Mesenchymal stem cell (in vitro differentiated cells and primary cell): ENCODE measurements around the gene UTP18.
A peak's percentile ranks its signal among the peaks of the same experiment; 100 is the strongest.
"Not testable (repeated sequence)": the region's sequence is repeated elsewhere in the genome, so short reads cannot be mapped to it uniquely, and the experiment has no call there.

Experiments
- DNase-seq: peaks from one replicate; pipeline ENCODE4 v3.0.0-alpha.2; 2013
- H2AFZ ChIP-seq: one replicate; pipeline ENCODE4 v1.6.1; 2013; ENCODE audit warnings: low read depth, mild to moderate bottlenecking, control low read depth, inconsistent platforms, low read length, moderate library complexity
- H2AK5ac ChIP-seq: 2 replicates; pipeline ENCODE4 v1.6.1; 2013; ENCODE audit warnings: low read length, moderate library complexity, mild to moderate bottlenecking, inconsistent platforms; ENCODE audit not compliant: severe bottlenecking
- H2BK120ac ChIP-seq: one replicate; pipeline ENCODE4 v1.6.1; 2013; ENCODE audit warnings: low read depth, mild to moderate bottlenecking, inconsistent platforms, low read length, moderate library complexity
- H2BK12ac ChIP-seq, 2 experiments: one replicate each; pipeline ENCODE4 v1.6.1; 2013; ENCODE audit warnings: inconsistent platforms in 2 of 2, low read length in 2 of 2, mild to moderate bottlenecking in 2 of 2, moderate library complexity in 2 of 2, control low read depth in 1 of 2
- H2BK15ac ChIP-seq: one replicate; pipeline ENCODE4 v1.6.1; 2013; ENCODE audit warnings: mild to moderate bottlenecking, low read depth, inconsistent platforms; ENCODE audit not compliant: poor library complexity, severe bottlenecking
- H2BK5ac ChIP-seq: 2 replicates; pipeline ENCODE4 v1.6.1; 2013; ENCODE audit warnings: low read depth, mild to moderate bottlenecking, low read length, control low read depth, inconsistent platforms; ENCODE audit not compliant: poor library complexity, severe bottlenecking
- H3K14ac ChIP-seq, 2 experiments: one replicate each; pipeline ENCODE4 v1.6.1; 2013; ENCODE audit warnings: inconsistent platforms in 2 of 2, low read length in 2 of 2, control low read depth in 1 of 2, mild to moderate bottlenecking in 1 of 2, moderate library complexity in 1 of 2
- H3K18ac ChIP-seq, 2 experiments: one replicate each; pipeline ENCODE4 v1.6.1; 2013; ENCODE audit warnings: inconsistent platforms in 2 of 2, low read length in 2 of 2, control low read depth in 1 of 2, low read depth in 1 of 2, mild to moderate bottlenecking in 1 of 2
- H3K23ac ChIP-seq, 2 experiments: one replicate each; pipeline ENCODE4 v1.6.1; 2013; ENCODE audit warnings: inconsistent platforms in 2 of 2, low read length in 2 of 2, mild to moderate bottlenecking in 2 of 2, moderate library complexity in 2 of 2, control low read depth in 1 of 2
- H3K27ac ChIP-seq: 2 replicates; pipeline ENCODE4 v1.5.1; 2013; ENCODE audit warnings: mild to moderate bottlenecking, moderate library complexity, low read length, control low read depth, inconsistent platforms; ENCODE audit not compliant: poor library complexity, severe bottlenecking
- H3K27me3 ChIP-seq, 2 experiments: 2 replicates each; pipeline versions ENCODE4 v1.6.1 to v1.7.0; 2013; ENCODE audit warnings: low read length in 2 of 2, mild to moderate bottlenecking in 2 of 2, moderate library complexity in 2 of 2, control low read depth in 1 of 2, inconsistent platforms in 1 of 2; ENCODE audit not compliant: control insufficient read depth in 1 of 2, insufficient read depth in 1 of 2
- H3K36me3 ChIP-seq, 2 experiments: 2 replicates each; pipeline versions ENCODE4 v1.6.1 to v1.7.0; 2013; ENCODE audit warnings: low read length in 2 of 2, control low read depth in 1 of 2, inconsistent platforms in 1 of 2, low read depth in 1 of 2, mild to moderate bottlenecking in 1 of 2; ENCODE audit not compliant: insufficient read depth in 2 of 2, control insufficient read depth in 1 of 2
- H3K4ac ChIP-seq, 2 experiments: one replicate each; pipeline ENCODE4 v1.6.1; 2013; ENCODE audit warnings: inconsistent platforms in 2 of 2, low read length in 2 of 2, mild to moderate bottlenecking in 2 of 2, moderate library complexity in 2 of 2, control low read depth in 1 of 2, low read depth in 1 of 2
- H3K4me1 ChIP-seq: 2 replicates; pipeline ENCODE4 v1.6.1; 2013; ENCODE audit warnings: low read depth, low read length, control low read depth; ENCODE audit not compliant: control insufficient read depth, insufficient read depth
- H3K4me2 ChIP-seq: 2 replicates; pipeline ENCODE4 v1.6.1; 2013; ENCODE audit warnings: low read length, mild to moderate bottlenecking, inconsistent platforms; ENCODE audit not compliant: poor library complexity, severe bottlenecking
- H3K4me3 ChIP-seq, 2 experiments: 2 replicates each; pipeline versions ENCODE4 v1.5.1 to v1.7.0; 2013; ENCODE audit warnings: low read length in 2 of 2, mild to moderate bottlenecking in 2 of 2, control low read depth in 1 of 2, low read depth in 1 of 2; ENCODE audit not compliant: insufficient read depth in 1 of 2
- H3K79me1 ChIP-seq: replicated peaks from 2 replicates; pipeline ENCODE4 v1.6.1; 2013; ENCODE audit warnings: mild to moderate bottlenecking, control low read depth, low read length, inconsistent platforms; ENCODE audit not compliant: poor library complexity, severe bottlenecking
- H3K9ac ChIP-seq: 2 replicates; pipeline ENCODE4 v1.7.0; 2013; ENCODE audit warnings: mild to moderate bottlenecking, low read length, moderate library complexity
- H3K9me3 ChIP-seq: 2 replicates; pipeline ENCODE4 v1.7.0; 2013; ENCODE audit warnings: mild to moderate bottlenecking, low read length; ENCODE audit not compliant: control insufficient read depth
- H4K8ac ChIP-seq: one replicate; pipeline ENCODE4 v1.6.1; 2013; ENCODE audit warnings: inconsistent platforms, mild to moderate bottlenecking, low read length, moderate library complexity
- H4K91ac ChIP-seq: one replicate; pipeline ENCODE4 v1.6.1; 2013; ENCODE audit warnings: mild to moderate bottlenecking, low read length, inconsistent platforms
- WGBS: methylation state at CpG from one replicate; pipeline ENCODE4 v1.1.7; 2013; ENCODE audit warnings: mixed read lengths; 5-methylcytosine and 5-hydroxymethylcytosine counted together

The UTP18 gene

GRCh38 chr17:51224402-51225262 lies 35.7 kb upstream of the UTP18 start:
- H3K4me3 ChIP-seq: peak overlapping the region in 1 of 2 experiments; percentile 11
- H4K91ac ChIP-seq: no peak overlapping the region
- no peak overlapping the region for H2BK5ac ChIP-seq
- DNase-seq: no peak
- no peak overlapping the region for H2BK120ac ChIP-seq
- H3K9ac ChIP-seq: peak overlapping the region; percentile 33
- peaks cover 13 to 34% of the 10 kb centered on the region in 2 experiments for H3K36me3 ChIP-seq
- no peak overlapping the region for H3K23ac ChIP-seq
- H3K9me3 ChIP-seq: no peaks in the 10 kb centered on the region
- no peak overlapping the region for H3K4me2 ChIP-seq
- no peak overlapping the region for H4K8ac ChIP-seq
- H3K27me3 ChIP-seq: no peaks in the 10 kb centered on the region
- H2BK15ac ChIP-seq: no peak overlapping the region
- no peak overlapping the region for H2AFZ ChIP-seq
- no peak overlapping the region for H3K27ac ChIP-seq
- 90% methylated on average over 6 of the region's 10 CpGs for WGBS
- peaks cover 19% of the 10 kb centered on the region for H3K79me1 ChIP-seq
- H3K4me1 ChIP-seq: peaks cover 3% of the 10 kb centered on the region
- no peak overlapping the region for H3K4ac ChIP-seq
- H3K18ac ChIP-seq: no peak overlapping the region
- H3K14ac ChIP-seq: no peak overlapping the region
- no peak overlapping the region for H2BK12ac ChIP-seq
- no peak overlapping the region for H2AK5ac ChIP-seq

GRCh38 chr17:51225523-51225922 lies 34.8 kb upstream of the UTP18 start:
- H2BK5ac ChIP-seq, H4K91ac ChIP-seq, H2BK12ac ChIP-seq, H4K8ac ChIP-seq, H3K4me2 ChIP-seq, H3K9me3 ChIP-seq, H2BK120ac ChIP-seq, H3K27me3 ChIP-seq, H3K23ac ChIP-seq, H3K18ac ChIP-seq, H3K4ac ChIP-seq, H3K4me3 ChIP-seq, DNase-seq, H3K9ac ChIP-seq, H2AFZ ChIP-seq, H3K14ac ChIP-seq, H2BK15ac ChIP-seq, H3K4me1 ChIP-seq, H2AK5ac ChIP-seq, H3K27ac ChIP-seq: not testable (repeated sequence)
- Histone ChIP-seq H3K36me3 (peaks cover 13 to 25% of the 10 kb centered on the region in 2 experiments), H3K79me1 (peaks cover 21% of the 10 kb centered on the region)
- 98% methylated on average over 7 of the region's 7 CpGs for WGBS

- peaks cover 5% of the 10 kb centered on the region in 2 experiments for H3K36me3 ChIP-seq
- DNase-seq: peak; percentile 29
- no peak overlapping the region for H3K4ac ChIP-seq
- no peak overlapping the region for H3K4me2 ChIP-seq
- no peaks in the 10 kb centered on the region for H3K27me3 ChIP-seq
- H4K8ac ChIP-seq: no peak overlapping the region
- peaks cover 21% of the 10 kb centered on the region for H3K79me1 ChIP-seq
- no peak overlapping the region for H2BK12ac ChIP-seq
- H3K23ac ChIP-seq: no peak overlapping the region
- H4K91ac ChIP-seq: no peak overlapping the region
- no peak overlapping the region for H2BK120ac ChIP-seq
- H2AFZ ChIP-seq: no peak overlapping the region
- H2AK5ac ChIP-seq: no peak overlapping the region
- no peak overlapping the region for H3K4me3 ChIP-seq
- H3K9ac ChIP-seq: no peak overlapping the region
- no peaks in the 10 kb centered on the region for H3K9me3 ChIP-seq
- WGBS: no CpG with 5 or more reads among the region's 4 CpGs
- no peak overlapping the region for H2BK15ac ChIP-seq
- H2BK5ac ChIP-seq: no peak overlapping the region
- H3K14ac ChIP-seq: no peak overlapping the region
- no peak overlapping the region for H3K27ac ChIP-seq
- peaks cover 3% of the 10 kb centered on the region for H3K4me1 ChIP-seq
- no peak overlapping the region for H3K18ac ChIP-seq
These were observed 32.2 kb upstream of the UTP18 start for GRCh38 chr17:51228161-51228560.

DNA sequence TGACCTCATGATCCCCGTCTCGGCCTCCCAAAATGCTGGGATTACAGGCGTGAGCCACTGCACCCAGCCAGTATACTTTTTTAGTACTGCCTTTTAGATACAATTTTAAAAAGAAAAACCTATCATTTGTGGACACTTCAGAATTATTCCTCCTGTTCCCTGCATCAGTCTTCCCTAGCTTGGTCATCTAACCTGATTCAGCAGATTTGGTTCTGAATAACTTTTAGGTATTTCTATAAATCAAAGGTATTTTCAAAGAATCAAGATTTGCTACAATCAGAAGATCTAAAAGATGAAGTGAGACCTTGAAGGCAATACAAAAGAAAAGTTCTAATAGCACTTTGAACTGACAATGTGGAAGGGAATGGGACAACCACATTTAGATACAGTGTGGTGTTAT lies 30.5 kb upstream of the UTP18 start:
- H3K4me2 ChIP-seq: no peak overlapping the region
- WGBS: 100% methylated on average over 3 of the region's 3 CpGs
- no peak overlapping the region for H2BK120ac ChIP-seq
- H3K27ac ChIP-seq: no peak overlapping the region
- H3K36me3 ChIP-seq: no peaks in the 10 kb centered on the region
- no peak overlapping the region for H2BK12ac ChIP-seq
- H3K14ac ChIP-seq: no peak overlapping the region
- no peak overlapping the region for H4K91ac ChIP-seq
- H2BK15ac ChIP-seq: no peak overlapping the region
- no peak overlapping the region for H3K9ac ChIP-seq
- H2AFZ ChIP-seq: no peak overlapping the region
- H2BK5ac ChIP-seq: no peak overlapping the region
- no peak overlapping the region for H4K8ac ChIP-seq
- no peak overlapping the region for H3K18ac ChIP-seq
- no peak overlapping the region for H3K23ac ChIP-seq
- H3K4me1 ChIP-seq: peaks cover 3% of the 10 kb centered on the region
- no peak overlapping the region for H2AK5ac ChIP-seq
- DNase-seq: no peak
- peaks cover 22% of the 10 kb centered on the region for H3K79me1 ChIP-seq
- H3K4ac ChIP-seq: no peak overlapping the region
- H3K4me3 ChIP-seq: no peak overlapping the region
- H3K9me3 ChIP-seq: no peaks in the 10 kb centered on the region
- H3K27me3 ChIP-seq: no peaks in the 10 kb centered on the region
